Kidney epithelial cell (primary cell): ENCODE results near the gene ZNRF2. TPM values are rescaled to one million over a fixed set of nuclear protein-coding genes. Genes with fewer than 3 reads are reported as not detected.

Source experiments
- DNase-seq: peaks from one replicate; pipeline ENCODE4 v3.0.0-alpha.2; 2010; ENCODE audit warnings: low read depth
- H3K27me3 ChIP-seq: 2 replicates; pipeline ENCODE4 v1.6.0; 2011; ENCODE audit warnings: low read length; ENCODE audit not compliant: control insufficient read depth, insufficient read depth
- H3K36me3 ChIP-seq: 2 replicates; pipeline ENCODE4 v1.5.1; 2011; ENCODE audit warnings: low read length; ENCODE audit not compliant: control insufficient read depth, insufficient read depth
- H3K4me3 ChIP-seq: 2 replicates; pipeline ENCODE4 v1.5.1; 2011; ENCODE audit warnings: low read depth, mild to moderate bottlenecking, control low read depth, low read length
- CTCF ChIP-seq: IDR thresholded peaks from 2 replicates; pipeline ENCODE4 v1.5.1; 2011; ENCODE audit warnings: mild to moderate bottlenecking, moderate library complexity, low read length, control low read depth, inconsistent platforms; ENCODE audit not compliant: insufficient read depth, poor library complexity, severe bottlenecking
- total RNA-seq: library from RNA; depleted of rRNA; stranded (reverse); fragments of >200 nt; gene quantifications from 2 replicates; pipeline ENCODE4 v1.2.3, GENCODE V29; 2015

ZNRF2 gene
- total RNA-seq, 1 donor from 2014 or later = 11.2 TPM

DNA sequence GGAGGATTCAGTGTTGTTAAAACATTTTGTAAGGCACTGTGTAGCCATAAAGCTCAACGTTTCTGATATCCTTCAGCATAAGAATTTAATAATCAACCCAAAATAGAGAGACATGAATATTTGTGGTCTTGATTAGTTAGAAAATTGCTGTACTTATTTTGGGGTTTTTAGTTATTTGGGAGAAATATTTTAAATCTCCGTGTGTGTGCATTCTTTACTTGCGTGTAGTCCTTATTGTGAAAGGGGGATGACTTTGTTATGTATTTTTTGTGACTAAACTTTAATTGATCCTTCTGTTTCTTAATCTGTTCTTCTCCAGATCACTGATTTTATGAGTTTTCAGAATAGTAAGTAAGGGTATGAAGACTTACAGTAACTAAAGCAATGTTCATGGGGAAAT is 81.2 kb downstream of the ZNRF2 start:
- no peak for DNase-seq
- H3K36me3 ChIP-seq = no peaks in the 10 kb centered on the region
- no peak overlapping the region for H3K4me3 ChIP-seq
- no peak for TF ChIP-seq CTCF
- H3K27me3 ChIP-seq = no peaks in the 10 kb centered on the region

- no peak for TF ChIP-seq CTCF
- H3K27me3 ChIP-seq = no peaks in the 10 kb centered on the region
- H3K4me3 ChIP-seq = no peak overlapping the region
- no peak for DNase-seq
- H3K36me3 ChIP-seq = peaks cover under 1% of the 10 kb centered on the region
Measured at GRCh38 chr7:30366606-30367005, 82.2 kb downstream of the ZNRF2 start.

GRCh38 chr7:30367561-30367960 is 83.2 kb downstream of the ZNRF2 start:
- TF ChIP-seq CTCF = no peak
- DNase-seq = no peak
- Histone ChIP-seq H3K27me3 (no peaks in the 10 kb centered on the region), H3K4me3 (no peak overlapping the region), H3K36me3 (peaks cover 2% of the 10 kb centered on the region)

GRCh38 chr7:30369879-30370278 is 85.5 kb downstream of the ZNRF2 start:
- no peak for DNase-seq
- no peaks in the 10 kb centered on the region for H3K27me3 ChIP-seq
- no peak overlapping the region for H3K4me3 ChIP-seq
- H3K36me3 ChIP-seq = peaks cover 2% of the 10 kb centered on the region
- TF ChIP-seq CTCF = no peak

DNA sequence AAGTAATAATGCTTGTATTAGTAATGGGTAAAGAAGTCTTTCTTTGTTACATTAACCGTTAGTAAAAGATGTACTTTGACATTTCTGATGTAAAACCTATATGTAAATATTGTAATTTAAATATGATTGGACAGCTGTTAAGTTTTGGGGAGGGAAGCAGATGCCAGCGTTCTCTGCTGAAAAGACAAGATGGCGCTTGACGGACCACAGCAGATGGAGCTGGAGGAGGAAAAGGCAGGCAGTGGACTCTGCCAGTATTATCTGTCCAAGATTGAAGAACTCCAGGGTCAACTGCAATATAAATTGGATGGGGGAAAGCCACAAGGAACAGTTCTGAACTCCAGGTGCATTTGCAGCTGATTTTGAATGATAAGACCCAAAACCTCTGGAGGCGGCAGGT is 86.9 kb downstream of the ZNRF2 start:
- Histone ChIP-seq H3K4me3 (no peak overlapping the region), H3K36me3 (peaks cover 2% of the 10 kb centered on the region), H3K27me3 (no peaks in the 10 kb centered on the region)
- no peak for DNase-seq
- no peak for TF ChIP-seq CTCF

- no peaks in the 10 kb centered on the region for H3K36me3 ChIP-seq
- DNase-seq = no peak
- no peaks in the 10 kb centered on the region for H3K27me3 ChIP-seq
- no peak overlapping the region for H3K4me3 ChIP-seq
- no peak for TF ChIP-seq CTCF
Measured at GRCh38 chr7:30378275-30378674, 93.9 kb downstream of the ZNRF2 start.
